Measurements from ENCODE around the gene SLC36A4. TPM values are rescaled to one million over a fixed set of nuclear protein-coding genes. Genes with fewer than 3 reads are reported as not detected.

Gene SLC36A4
- total RNA-seq, 4 donors from 2014 or later: 4.8 to 15.3 (median 6.2) TPM

DNA sequence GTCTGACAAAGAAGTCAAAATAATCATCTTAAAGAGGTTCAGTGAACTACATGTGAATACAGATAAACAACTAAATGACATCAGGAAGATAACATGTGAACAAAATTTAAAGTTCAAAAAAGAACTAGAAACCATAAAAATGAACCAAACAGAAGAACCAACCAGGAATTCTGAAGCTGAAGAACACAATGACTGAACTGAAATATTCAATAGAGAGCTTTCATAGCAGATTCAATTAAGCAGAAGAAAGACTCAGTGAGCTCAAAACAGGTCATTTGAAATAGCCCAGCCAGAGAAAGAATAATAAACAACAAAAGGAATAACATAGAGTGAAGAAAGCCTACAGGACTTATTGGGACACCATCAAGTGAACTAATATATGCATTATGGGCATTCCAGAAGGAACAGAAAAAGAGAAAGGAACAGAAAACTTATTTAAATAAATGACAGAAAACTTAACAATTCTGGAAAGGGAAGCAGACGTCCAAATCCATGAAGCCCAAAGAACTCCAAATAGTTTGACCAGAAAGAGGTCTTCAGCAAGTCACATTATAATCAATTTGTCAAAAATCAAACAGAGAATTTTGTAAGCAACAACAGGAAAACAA lies 11.0 kb upstream of the SLC36A4 start:
- intact Hi-C loops (cut with DNase I; ENCODE audit: low total_unique reads): no loop called here
- TF ChIP-seq, protein P1, sequence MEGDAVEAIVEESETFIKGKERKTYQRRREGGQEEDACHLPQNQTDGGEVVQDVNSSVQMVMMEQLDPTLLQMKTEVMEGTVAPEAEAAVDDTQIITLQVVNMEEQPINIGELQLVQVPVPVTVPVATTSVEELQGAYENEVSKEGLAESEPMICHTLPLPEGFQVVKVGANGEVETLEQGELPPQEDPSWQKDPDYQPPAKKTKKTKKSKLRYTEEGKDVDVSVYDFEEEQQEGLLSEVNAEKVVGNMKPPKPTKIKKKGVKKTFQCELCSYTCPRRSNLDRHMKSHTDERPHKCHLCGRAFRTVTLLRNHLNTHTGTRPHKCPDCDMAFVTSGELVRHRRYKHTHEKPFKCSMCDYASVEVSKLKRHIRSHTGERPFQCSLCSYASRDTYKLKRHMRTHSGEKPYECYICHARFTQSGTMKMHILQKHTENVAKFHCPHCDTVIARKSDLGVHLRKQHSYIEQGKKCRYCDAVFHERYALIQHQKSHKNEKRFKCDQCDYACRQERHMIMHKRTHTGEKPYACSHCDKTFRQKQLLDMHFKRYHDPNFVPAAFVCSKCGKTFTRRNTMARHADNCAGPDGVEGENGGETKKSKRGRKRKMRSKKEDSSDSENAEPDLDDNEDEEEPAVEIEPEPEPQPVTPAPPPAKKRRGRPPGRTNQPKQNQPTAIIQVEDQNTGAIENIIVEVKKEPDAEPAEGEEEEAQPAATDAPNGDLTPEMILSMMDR (IDR thresholded peaks at IDR 0.05): no peak
- TF ChIP-seq POLR2A (IDR thresholded peaks at IDR 0.05): no peak
- no peak for DNase-seq (ENCODE audit: low spot score in 2 of 2)
- WGBS, 2 donors: 79 to 80% methylated on average over 1 of the region's 1 CpG
- H3K4me3 ChIP-seq (ENCODE audit: low read depth, poor library complexity, severe bottlenecking): no peak overlapping the region

GRCh38 chr11:93199616-93200015 lies 1.8 kb upstream of the SLC36A4 start:
- DNase-seq (ENCODE audit: low spot score in 2 of 2): no peak
- H3K4me3 ChIP-seq (ENCODE audit: low read depth, poor library complexity, severe bottlenecking): no peak overlapping the region
- TF ChIP-seq POLR2A (IDR thresholded peaks at IDR 0.05): no peak
- TF ChIP-seq, protein P1 (IDR thresholded peaks at IDR 0.05): no peak
- intact Hi-C loops (cut with DNase I; ENCODE audit: low total_unique reads): no loop called here
- WGBS, 2 donors: 82 to 85% methylated on average over 1 of the region's 1 CpG

- TF ChIP-seq POLR2A (IDR thresholded peaks at IDR 0.05): no peak
- TF ChIP-seq, protein P1 (IDR thresholded peaks at IDR 0.05): no peak
- intact Hi-C loops (cut with DNase I; ENCODE audit: low total_unique reads): no loop called here
Measured at GRCh38 chr11:93198215-93198845, 539 bp upstream of the SLC36A4 start.

GRCh38 chr11:93196816-93197379 lies 893 bp downstream of the SLC36A4 start:
- TF ChIP-seq POLR2A (IDR thresholded peaks at IDR 0.05): no peak
- TF ChIP-seq, protein P1 (IDR thresholded peaks at IDR 0.05): no peak
- DNase-seq (ENCODE audit: low spot score in 2 of 2): no peak
- intact Hi-C loops (cut with DNase I; ENCODE audit: low total_unique reads): no loop called here
- 6% methylated on average over 13 of the region's 13 CpGs for WGBS, 2 donors
- H3K4me3 ChIP-seq (ENCODE audit: low read depth, poor library complexity, severe bottlenecking): peak overlapping the region; percentile 64

More at GRCh38 chr11:93198215-93198845, 539 bp upstream of the SLC36A4 start:
- WGBS, 2 donors: 18 to 19% methylated on average over 14 of the region's 14 CpGs
- DNase-seq (ENCODE audit: low spot score in 2 of 2): no peak
- H3K4me3 ChIP-seq (ENCODE audit: low read depth, poor library complexity, severe bottlenecking): peak overlapping the region; percentile 64

GRCh38 chr11:93194673-93195291 lies 3.0 kb downstream of the SLC36A4 start:
- no peak for DNase-seq (ENCODE audit: low spot score in 2 of 2)
- 97 to 100% methylated on average over 1 of the region's 1 CpG for WGBS, 2 donors
- H3K4me3 ChIP-seq (ENCODE audit: low read depth, poor library complexity, severe bottlenecking): no peak overlapping the region
- TF ChIP-seq, protein P1 (IDR thresholded peaks at IDR 0.05): no peak
- TF ChIP-seq POLR2A (IDR thresholded peaks at IDR 0.05): no peak
- intact Hi-C loops (cut with DNase I; ENCODE audit: low total_unique reads): no loop called here

Data from lower leg skin (tissue), 4 donors.